H1 (cell line): ENCODE measurements around the gene GJD2. TPM values are rescaled to one million over a fixed set of nuclear protein-coding genes. Genes with fewer than 3 reads are reported as not detected.

ENCODE experiments used
- ASH2L ChIP-seq: fragments of 200-600, 300-600 bp; sonication (generic); IDR thresholded peaks from one replicate; pipeline ENCODE4 v1.7.1; 2017; ENCODE audit warnings: low read length
- ATF3 ChIP-seq: IDR thresholded peaks from 2 replicates; pipeline ENCODE4 v1.6.1; 2011; ENCODE audit warnings: low read depth, mild to moderate bottlenecking, low read length; ENCODE audit not compliant: insufficient read depth
- BCL11A ChIP-seq, 2 experiments: IDR thresholded peaks; one replicate each; pipeline ENCODE4 v1.6.1; 2011; ENCODE audit warnings: low read depth in 2 of 2, low read length in 2 of 2, mild to moderate bottlenecking in 2 of 2
- BRCA1 ChIP-seq: IDR thresholded peaks from 2 replicates; pipeline ENCODE4 v1.6.1; 2012; ENCODE audit warnings: low read depth, low read length, improper control_type of control experiment
- CTCF ChIP-seq, 3 experiments: IDR thresholded peaks; 1 replicate in 2 of 3; 2 replicates in 1 of 3; pipeline versions ENCODE4 v1.5.1 to v1.6.1; 2011; ENCODE audit warnings: low read length in 3 of 3, mild to moderate bottlenecking in 3 of 3, inconsistent platforms in 2 of 3, low read depth in 1 of 3, moderate library complexity in 1 of 3; ENCODE audit not compliant: insufficient read depth in 1 of 3; ENCODE audit errors: control extremely low read depth in 1 of 3
- EP300 ChIP-seq, 2 experiments: IDR thresholded peaks; 1 replicate in 1 of 2; 2 replicates in 1 of 2; pipeline ENCODE4 v1.6.1; 2011 to 2012; ENCODE audit warnings: low read depth in 2 of 2, low read length in 2 of 2, mild to moderate bottlenecking in 2 of 2, borderline replicate concordance in 1 of 2, inconsistent platforms in 1 of 2, moderate library complexity in 1 of 2
- KDM5A ChIP-seq: fragments of 200-600 bp; IDR thresholded peaks from 2 replicates; pipeline ENCODE4 v1.7.1; 2012; ENCODE audit warnings: mild to moderate bottlenecking, low read length, inconsistent platforms, mixed read lengths
- POLR2AphosphoS5 ChIP-seq: IDR thresholded peaks from 2 replicates; pipeline ENCODE4 v1.6.1; 2011; ENCODE audit warnings: low read depth, low read length
- RFX5 ChIP-seq: IDR thresholded peaks from 2 replicates; pipeline ENCODE4 v1.6.1; 2011; ENCODE audit warnings: low read depth, low read length, improper control_type of control experiment, borderline replicate concordance
- SIN3A ChIP-seq, 2 experiments: IDR thresholded peaks in 1 of 2; conservative IDR thresholded peaks in 1 of 2; 2 replicates each; pipeline ENCODE4 v1.6.1; 2011 to 2012; ENCODE audit warnings: low read length in 2 of 2, improper control_type of control experiment in 1 of 2, low read depth in 1 of 2, mild to moderate bottlenecking in 1 of 2
- SIX5 ChIP-seq: IDR thresholded peaks from 2 replicates; pipeline ENCODE4 v1.6.1; 2011; ENCODE audit warnings: mild to moderate bottlenecking, low read depth, low read length
- SP1 ChIP-seq: IDR thresholded peaks from 2 replicates; pipeline ENCODE4 v1.6.1; 2011; ENCODE audit warnings: low read depth, low read length
- SUZ12 ChIP-seq: fragments of 200-600 bp; sonication (generic); IDR thresholded peaks from 2 replicates; pipeline ENCODE4 v1.6.1; 2012; ENCODE audit warnings: mild to moderate bottlenecking, inconsistent platforms, low read length, moderate library complexity, mixed read lengths
- TEAD4 ChIP-seq: IDR thresholded peaks from 2 replicates; pipeline ENCODE4 v1.6.1; 2012; ENCODE audit warnings: low read depth, low read length, inconsistent platforms, mixed read lengths
- polyA plus RNA-seq, 7 experiments: library from polyadenylated mRNA; depleted of rRNA in 3 of 7; stranded (reverse) in 5 of 7; unstranded in 2 of 7; fragments of >200 nt in 5 of 7; fragments of 200-250 nt in 2 of 7; gene quantifications; 1 replicate in 5 of 7; 2 replicates in 1 of 7; 4 replicates in 1 of 7; pipeline versions ENCODE4 v1.2.1 to v1.2.3, GENCODE V29; 2011 to 2013; ENCODE audit warnings: missing spikeins in 2 of 7, mixed read lengths in 2 of 7
- total RNA-seq: library from RNA; stranded (reverse); fragmentation: NEBNext Ultra II Directional; extraction: Animal tissue kit (Norgen Biotek cat#: 25700); gene quantifications from 2 replicates; pipeline ENCODE4 v1.2.1, GENCODE V29; 2021

The GJD2 gene
- total and polyA plus RNA-seq, 2 of the 8 experiments (the other 6 are each of a cell fraction or from before 2014, with no cell fraction given): 0.39 to 0.54 TPM

DNA sequence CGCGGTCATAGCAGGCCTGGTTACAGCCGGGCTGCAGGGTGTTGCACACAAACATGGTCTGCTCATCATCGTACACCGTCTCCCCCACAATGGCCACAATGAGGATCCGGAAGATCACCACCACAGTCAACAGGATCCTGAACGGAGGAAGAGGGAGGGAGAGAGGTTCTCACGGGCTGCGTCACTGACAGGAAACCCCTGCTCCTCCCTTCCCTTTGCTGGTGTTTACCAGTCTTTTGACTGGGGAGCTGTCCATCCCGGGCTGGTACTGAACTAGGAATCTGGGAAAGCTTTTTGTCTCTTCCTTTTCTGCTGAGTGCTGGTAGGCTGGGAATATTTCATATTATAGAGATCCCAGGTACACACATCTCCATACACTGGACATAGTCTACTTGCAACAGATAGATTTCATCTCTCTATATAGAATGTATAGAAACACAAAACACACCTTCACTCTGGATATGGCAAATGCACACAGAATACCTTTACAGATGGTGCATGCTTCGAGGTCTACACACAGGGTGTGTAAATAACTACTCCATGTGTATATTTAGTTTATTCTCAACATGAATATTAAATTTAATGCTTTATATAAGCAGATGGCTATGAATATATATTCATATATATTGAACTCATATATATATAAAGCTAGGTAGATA is 1.4 kb downstream of the GJD2 start (continued):
- TF ChIP-seq RFX5 (no peak), CTCF (IDR thresholded peaks at IDR 0.05; ENCODE audit: control extremely low read depth in 1 of 3, insufficient read depth in 1 of 3, low read depth in 1 of 3, low read length in 3 of 3) (no peak), ASH2L (no peak), EP300 (IDR thresholded peaks at IDR 0.05; ENCODE audit: borderline replicate concordance in 1 of 2, low read depth in 2 of 2, low read length in 2 of 2) (no peak), SIN3A (conservative IDR thresholded peaks at IDR 0.05 in 1 of 2, IDR thresholded peaks at IDR 0.05 in 1 of 2; ENCODE audit: low read depth in 1 of 2, low read length in 2 of 2) (peak; percentile 98 to 99), TEAD4 (no peak), BCL11A (IDR thresholded peaks at IDR 0.05; ENCODE audit: low read depth in 2 of 2, low read length in 2 of 2) (no peak), BRCA1 (no peak), ATF3 (no peak), SP1 (no peak), SUZ12 (no peak), POLR2AphosphoS5 (no peak), KDM5A (no peak), SIX5 (no peak)
